T-helper 2 cell (primary cell): ENCODE results near the gene TRIO.
"Not testable (repeated sequence)": the region's sequence is repeated elsewhere in the genome, so short reads cannot be mapped to it uniquely, and the experiment has no call there.

Experiments used
- DNase-seq, 5 experiments: peaks; one replicate each; pipeline versions ENCODE4 v3.0.0 to v3.0.0-alpha.2; 2012 to 2022

Gene TRIO

DNA sequence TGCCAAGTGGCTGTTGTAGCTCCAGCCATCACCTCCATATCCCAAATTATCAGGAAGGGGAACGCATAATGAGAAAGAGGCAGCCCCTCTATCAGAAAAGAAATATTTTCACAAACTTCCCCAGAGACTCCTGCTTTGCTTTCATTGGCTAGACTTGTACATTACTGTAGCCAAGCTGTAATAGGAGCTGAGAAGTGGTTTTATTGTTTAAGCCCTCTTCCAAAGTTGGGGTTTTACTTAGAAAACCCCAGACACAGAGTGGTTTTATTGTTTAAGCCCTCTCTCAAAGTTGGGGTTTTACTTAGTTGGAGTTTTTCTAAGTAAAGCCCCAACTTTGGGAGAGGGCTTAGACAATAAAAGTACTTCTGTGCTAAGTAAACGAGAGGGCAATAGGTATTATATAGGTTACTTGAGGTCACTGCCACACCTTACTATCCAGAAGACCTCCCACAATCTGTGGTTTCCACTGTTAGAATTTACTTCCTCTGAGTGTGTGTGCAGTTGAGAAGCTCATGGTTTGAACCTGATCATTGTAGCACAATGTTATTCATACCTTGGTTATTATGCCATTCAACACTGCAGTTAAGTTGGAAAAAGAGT lies 222.8 kb downstream of the TRIO start:
- DNase-seq: peak in 2 of 5 experiments; percentile 9 to 92

DNA sequence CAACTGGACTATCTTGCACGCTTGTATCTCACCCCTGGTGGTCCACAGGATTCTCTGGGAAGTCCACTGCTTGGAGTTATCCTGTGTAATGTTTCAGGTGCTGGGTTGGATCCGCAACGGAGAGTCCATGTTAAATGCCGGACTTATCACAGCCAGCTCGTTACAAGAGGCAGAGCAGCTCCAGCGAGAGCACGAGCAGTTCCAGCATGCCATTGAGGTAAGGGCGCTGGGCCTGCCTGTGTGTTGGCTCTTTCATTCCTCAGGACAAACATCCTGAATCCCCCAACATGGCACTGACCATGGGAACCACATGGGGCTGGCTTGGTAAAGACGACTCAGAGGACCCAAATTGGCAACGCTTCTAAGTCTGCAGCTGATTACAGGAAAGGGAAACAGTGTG lies 223.6 kb downstream of the TRIO start:
- DNase-seq: no peak

DNA sequence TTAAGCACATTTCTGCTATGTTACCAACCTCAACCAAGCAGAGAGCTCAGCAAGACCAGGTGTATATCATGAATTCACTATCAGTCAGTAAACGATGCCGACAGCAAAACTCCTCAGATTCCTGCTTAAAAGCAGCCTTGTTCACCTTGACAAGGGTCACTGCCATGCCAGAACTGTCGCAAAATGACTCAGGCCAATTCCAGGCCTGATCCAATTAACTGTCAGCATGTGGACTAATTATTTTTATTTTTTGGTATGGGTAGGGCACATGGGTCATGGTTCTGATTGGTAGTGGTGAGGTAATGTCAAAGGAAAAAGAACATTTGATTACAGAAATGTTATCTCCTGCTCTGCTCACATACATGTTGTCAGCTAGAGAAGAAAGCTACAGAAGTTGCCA lies 224.2 kb downstream of the TRIO start:
- DNase-seq: no peak

DNA sequence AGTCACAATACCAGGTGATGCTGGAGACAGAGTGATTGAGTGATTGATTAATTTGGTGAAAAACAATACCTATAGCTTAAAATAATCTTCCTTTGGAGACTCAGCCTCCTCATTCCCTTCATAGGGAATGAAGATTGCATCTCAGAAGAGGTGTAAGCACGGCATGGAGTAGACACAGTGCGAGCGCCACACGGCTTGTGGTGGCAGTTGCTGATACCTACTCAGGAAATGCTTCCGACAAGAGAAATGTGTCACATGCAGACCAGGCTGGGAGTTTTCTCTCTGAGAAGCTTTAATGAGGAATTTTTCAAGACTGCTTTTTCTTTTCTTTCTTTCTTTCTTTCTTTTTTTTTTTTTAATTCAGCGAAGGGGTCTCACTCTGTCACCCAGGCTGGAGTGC lies 226.6 kb downstream of the TRIO start:
- DNase-seq: no peak

DNA sequence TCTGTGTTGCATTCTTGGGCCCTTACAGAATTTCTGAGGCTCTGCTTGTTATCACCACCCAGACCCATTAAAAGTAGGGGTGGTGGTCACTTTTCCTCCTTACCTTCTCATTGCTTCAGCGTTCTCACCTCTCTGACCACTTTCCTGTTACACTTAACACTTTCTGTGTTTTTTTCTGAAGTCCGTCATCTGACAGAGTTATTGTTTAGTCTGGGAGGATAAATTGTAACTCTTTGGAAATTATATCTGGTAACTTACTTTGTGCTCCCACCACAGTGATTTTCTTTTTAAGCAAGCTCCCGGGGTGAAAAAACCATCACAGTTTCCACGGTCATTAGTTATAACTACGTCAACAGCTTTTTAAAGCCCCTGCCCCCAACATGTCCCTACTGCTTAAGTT lies 227.2 kb downstream of the TRIO start:
- no peak for DNase-seq

DNA sequence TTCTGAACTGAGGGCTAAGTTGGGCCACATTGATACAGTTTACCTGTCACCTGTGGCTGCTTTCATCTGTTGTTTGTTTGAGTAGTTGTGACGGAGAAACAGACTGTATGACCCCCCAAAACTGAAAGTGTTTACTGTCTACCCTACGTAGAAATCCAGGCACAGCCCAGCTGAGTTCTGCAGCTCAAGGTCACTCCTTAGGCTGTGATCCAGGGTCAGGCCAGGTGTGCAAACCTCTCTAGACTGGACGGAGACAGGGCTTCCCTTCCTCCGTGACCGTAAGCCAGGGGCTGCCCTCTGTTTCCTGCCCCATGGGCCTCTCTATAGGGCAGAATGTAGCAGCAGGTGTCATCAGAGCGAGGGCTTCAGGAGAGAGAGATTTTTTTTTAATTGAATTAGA lies 230.5 kb downstream of the TRIO start:
- DNase-seq: no peak

DNA sequence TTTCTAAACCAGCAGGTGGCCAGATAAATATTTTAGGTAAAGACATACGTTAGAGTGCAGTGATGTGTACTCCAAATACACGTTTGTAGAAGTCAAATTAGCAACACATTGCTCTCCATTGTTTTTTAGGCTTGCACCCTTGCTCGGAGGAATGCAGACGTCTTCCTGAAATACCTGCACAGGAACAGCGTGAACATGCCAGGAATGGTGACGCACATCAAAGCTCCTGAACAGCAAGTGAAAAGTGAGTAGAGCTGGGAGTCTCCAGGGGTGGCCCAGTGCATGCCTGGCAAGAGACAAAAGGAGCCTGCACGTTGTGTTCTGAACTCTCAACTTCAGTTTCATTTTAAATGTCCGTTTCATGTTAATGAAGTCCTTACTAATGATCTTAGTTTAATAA lies 231.0 kb downstream of the TRIO start:
- DNase-seq: no peak

DNA sequence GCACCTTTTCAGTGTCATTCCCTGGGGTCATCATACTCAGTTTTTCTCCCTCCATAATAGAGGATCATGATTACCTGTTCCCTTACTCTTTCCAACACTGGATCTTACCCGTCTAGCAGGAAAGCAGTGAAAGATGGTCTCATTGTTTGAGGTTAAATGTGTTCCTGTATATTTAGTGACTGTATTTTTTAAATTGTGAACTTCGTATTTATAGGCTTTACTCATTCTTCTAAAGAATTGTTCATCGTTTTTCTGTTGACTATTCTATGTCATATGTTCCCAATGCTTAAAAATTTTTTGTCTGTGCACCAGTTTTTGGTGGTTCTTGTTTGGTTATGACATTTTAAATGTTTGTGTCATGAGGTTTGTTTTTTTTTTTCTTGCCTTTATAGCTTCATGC lies 233.6 kb downstream of the TRIO start:
- no peak for DNase-seq

DNA sequence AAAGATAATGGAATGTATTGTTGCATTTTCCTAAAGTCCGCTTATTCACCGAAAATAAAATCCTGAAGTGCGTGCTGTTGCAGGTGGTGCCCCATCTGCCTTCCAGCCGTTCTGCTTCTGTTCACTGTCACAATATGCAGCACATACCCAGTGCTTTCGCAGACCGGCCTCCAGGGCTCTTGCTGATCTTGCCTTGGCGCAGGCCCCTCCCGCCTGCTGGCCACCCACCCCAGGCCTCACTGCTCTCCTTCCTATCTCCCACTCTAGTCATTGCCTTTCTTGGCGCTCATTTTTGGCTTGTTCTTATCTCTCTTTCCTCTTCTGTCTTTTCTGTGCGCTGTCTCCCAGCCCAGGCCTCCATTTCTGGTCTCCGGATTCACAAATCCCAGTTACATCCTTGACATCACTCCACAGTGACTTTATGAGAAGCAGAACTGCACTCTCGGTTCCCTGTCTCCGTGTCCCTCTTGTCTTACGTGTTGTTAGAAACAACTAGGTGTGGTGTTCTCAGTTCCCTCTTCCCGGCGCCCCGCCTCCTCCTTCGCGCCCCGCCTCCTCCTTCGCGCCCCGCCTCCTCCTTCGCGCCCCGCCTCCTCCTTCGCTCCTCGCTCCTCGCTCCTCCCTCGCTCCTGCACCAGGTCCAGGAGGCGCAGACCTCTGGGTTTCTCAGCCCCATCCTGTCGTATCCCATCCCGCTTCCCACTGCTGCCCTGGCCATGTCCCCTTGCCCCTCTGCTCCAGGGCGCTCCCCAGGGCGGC lies 236.8 kb downstream of the TRIO start:
- no peak for DNase-seq

DNA sequence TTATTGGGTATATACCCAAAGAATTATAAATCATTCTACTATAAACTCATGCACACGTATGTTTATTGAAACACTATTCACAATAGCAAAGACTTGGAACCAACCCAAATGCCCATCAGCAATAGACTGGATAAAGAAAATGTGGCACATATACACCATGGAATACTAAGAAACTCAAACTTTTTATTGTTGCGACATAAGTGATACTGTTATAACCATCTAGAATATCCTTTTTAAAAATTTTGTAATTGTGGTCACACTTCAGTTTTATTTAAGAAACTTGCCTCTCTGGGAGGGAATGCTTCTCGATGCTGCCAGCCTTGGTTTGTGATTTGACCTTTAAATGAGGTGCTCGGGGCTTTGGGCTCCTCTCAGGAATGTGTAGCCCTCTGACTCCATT lies 237.6 kb downstream of the TRIO start:
- no peak for DNase-seq

DNA sequence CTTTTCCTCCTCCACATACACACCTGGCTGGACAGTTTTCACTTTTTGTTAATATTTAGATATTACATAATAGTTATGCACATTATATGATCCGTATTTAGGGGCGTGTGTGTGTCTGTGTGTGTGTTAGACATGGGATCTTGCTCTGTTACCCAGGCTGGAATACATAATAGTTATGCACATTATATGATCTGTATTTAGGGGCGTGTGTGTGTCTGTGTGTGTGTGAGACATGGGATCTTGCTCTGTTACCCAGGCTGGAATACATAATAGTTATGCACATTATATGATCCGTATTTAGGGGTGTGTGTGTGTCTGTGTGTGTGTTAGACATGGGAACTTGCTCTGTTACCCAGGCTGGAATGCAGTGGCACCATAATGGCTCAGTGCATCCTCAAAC lies 239.5 kb downstream of the TRIO start:
- DNase-seq: no peak

DNA sequence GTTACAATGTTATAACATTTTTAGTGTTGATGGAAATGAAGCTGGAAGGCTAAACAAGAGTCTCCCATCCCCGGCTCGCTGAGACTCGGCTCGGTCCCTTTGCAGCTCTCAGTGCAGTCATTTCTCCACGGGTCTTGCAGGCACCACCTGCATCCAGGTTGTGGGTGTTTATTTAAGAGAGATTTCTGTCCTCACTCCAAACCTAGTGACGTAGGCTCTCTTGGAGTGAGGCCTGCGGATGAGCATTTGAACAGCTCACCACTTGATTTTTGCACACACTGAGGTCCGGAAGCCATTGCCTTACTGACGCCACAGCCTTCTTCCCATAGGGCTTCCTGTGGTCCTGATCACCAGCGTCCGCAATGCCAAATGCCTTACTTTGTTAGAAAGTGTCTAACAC lies 240.8 kb downstream of the TRIO start:
- no peak for DNase-seq

DNA sequence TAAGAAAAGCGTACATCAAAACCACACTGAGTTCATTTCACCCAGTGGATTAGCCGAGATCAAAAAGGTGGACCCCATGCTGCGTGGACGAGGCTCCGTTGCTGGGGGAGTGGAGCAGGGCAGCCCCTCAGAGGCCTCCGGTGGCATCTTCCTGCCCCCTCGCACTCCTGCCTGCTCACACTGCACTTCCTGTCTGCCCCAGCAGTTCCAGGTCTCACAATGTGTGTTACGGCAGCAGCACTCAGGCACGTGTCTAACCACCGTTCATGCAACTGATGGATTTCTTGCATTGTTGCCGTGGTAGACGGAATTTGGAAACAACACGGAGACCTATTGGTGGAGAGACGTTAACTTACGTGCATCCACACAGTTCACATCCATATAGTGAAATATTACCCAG lies 241.9 kb downstream of the TRIO start:
- DNase-seq: no peak

DNA sequence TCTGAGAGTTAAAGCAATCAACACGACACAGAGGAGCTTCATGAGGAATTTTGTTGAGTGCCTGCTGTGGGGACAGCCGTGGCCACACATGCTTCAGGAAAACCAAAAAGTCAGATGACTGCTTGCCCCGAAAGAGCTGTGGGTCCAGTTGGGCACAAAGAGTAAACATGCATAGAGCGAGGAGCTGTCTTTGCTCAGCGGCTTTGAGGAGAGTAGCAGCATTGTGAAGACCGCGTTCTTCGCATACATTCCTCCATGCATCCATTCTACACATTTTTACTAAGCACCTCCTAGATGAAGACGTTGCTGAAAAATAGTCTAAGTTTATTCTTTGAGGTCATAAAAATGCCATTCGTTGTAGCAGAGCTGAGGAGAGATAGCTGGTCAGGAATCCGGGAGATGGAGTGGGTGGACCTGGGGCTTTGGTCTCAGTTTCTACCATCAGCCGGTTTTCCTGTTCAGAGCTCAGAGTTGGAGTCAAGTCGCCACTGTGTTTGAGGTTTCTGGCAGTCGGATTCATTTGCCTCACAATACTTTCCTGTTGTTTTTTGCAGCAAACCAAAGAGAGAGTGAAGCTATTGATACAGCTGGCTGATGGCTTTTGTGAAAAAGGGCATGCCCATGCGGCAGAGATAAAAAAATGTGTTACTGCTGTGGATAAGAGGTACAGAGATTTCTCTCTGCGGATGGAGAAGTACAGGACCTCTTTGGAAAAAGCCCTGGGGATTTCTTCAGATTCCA lies 243.9 kb downstream of the TRIO start:
- DNase-seq: no peak

DNA sequence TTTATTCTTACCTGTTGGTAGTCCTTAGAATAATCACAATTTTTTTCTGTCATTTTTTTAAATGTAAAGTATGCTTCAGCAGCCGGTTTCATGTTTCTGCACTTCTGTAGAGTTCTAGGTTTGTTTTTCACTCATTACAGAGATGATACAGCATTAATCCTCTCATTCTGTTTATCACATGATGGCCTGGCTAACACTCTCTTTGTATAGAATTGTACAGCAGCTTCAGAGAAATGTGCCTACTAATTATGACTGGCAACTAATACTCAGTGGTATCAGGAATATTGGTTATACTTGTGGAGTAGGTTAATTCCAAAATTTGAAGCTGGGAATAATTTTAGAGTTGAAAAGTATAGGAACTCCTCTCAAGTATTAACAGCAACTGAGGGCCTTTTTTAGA lies 245.6 kb downstream of the TRIO start:
- no peak for DNase-seq

DNA sequence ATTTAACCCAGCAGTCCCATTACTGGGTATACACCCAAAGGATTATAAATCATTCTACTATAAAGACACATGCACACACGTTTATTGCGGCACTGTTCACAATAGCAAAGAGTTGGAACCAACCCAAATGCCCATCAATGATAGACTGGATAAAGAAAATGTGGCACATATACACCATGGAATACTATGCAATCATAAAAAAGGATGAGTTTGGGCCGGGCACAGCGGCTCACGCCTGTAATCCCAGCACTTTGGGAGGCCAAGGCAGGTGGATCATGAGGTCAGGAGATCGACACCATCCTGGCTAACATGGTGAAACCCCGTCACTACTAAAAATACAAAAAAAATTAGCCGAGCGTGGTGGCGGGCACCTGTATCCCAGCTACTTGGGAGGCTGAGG lies 249.4 kb downstream of the TRIO start:
- DNase-seq: not testable (repeated sequence)

DNA sequence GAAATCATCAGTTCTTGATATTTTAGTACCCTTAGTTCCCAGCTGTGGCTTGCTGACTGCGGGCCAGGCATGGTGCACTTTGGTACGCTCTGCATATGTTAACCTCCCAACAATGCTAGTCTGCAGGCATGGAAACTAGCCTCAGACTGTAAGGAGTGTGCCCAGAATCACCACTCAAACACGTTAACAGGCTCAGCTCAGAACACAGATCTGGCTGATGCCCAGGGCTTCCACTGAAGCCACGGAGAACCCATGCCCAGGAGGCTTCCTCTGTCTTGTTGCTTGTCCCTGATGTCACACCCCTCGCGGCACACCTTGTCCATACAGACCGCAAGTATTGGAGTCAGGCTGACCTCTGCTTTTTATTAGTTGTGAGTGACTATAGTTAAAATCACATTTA lies 251.2 kb downstream of the TRIO start:
- no peak for DNase-seq

DNA sequence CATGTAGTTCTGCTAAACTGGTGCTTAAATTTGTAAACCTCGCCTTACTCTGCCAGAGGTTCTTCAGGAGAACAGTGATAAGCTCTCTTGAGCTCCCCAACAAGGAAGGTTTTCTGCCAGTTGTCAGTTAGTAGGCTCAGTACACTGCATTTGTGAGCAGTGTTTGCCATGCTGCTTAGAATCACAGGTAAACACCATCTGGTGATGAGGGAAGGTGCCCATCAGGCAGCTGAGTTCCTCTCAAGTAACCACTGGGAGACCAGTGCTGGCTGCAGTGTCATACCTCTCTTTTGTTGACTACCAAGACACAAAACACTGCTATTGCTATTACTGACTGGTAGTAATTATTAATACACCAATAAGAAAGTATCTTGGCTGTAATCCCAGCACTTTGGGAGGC lies 252.3 kb downstream of the TRIO start:
- DNase-seq: no peak

DNA sequence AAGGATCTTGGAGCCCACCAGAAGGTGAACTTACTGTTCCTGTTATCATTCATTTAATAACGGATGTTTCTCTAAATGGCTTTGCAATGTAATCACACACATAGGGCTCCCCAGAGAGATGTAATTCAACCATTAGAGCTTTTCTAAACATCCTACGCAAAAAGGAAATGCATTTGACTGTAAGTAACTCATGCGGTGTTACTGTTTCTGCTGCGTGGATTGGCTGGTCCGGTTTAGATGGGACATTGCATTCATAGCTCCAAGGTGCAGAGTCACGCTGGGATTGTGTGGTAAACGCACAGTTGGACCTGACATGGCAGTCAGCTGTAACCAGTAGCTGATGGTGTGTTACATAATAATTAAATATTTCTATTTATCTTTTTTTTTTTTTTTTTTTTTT lies 252.9 kb downstream of the TRIO start:
- no peak for DNase-seq

DNA sequence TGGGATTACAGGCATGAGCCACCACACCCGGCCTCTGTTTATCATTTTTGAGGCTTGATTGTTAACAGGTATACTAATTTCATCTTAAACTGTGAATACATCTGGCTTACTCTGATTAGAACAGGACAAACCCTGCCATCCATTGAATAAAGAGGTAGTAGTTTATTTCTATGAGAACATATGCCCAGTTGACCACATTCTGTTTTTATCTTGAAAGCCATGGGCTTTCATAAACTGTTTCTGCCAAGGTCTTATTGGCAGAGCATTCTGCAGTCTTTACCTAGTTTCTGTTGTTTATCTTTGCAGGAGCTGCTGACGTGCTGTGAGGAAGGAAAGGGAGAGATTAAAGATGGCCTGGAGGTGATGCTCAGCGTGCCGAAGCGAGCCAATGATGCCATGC lies 253.6 kb downstream of the TRIO start:
- no peak for DNase-seq

DNA sequence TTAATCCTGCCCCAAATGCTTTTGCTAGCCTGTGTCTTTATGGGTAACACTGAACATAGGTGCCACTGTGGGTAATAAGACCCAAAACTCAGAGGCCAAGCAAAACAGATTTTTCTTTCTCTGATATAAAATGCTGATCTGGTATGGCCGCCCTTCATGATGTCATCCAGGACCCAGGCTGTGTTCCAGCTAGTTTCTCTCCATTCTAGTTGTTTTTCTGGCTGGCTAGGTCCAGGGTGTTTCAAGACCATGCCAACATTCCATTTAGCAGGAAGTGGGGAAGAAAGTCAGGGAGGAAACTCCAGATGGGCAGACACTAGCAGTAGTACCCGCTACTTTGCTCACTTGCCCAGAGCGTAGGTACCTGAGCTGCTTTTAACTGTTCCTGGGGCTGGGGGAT lies 254.6 kb downstream of the TRIO start:
- no peak for DNase-seq

DNA sequence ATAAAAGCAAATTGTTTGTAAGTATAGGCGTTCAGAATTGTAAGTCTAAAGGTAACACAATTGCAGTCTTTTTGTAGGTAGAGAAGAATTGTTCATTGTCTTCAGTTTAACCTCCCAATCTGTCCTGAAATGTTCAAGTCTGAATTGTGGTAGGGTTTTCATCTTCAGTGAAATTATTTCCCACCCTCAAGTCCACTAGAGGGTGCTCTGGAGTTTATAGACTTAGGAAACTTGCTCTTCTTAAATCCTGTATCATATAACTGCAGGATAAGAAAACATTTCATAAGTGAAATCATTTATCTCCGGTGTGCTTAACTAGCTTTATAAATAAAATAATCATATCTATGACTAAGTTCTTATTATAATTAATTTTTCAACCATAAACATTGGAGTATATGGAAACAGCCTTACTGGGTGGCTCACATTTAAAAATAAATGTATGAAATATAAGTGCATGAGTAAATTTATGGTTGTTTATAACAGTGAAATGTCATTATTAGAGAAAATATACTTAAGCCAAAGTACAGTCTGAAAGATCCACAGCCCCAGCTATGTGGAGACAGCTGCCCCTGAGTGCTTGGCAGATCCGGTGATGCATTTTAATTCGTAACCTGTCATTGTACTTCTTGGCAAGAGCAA lies 256.0 kb downstream of the TRIO start:
- DNase-seq: peak in 1 of 5 experiments; percentile 68

DNA sequence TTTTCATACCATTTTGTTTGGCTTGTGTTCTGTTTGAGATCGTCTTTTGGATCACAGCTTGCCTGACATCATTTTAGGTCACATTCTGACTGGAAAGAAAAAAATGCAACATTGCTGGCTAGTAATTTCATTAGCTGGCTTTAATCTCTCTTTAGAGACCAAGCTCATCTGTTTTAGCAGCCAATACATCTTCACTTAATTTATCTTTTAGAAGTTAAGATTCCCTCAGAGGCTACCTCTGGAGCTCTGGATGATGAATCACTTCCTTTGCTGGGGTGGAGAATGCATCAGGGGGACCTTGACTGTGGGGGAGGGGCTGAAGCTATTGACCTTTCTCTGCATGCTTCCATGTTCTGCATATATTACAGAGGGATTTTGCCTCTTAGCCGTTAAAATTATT lies 256.9 kb downstream of the TRIO start:
- DNase-seq: no peak

DNA sequence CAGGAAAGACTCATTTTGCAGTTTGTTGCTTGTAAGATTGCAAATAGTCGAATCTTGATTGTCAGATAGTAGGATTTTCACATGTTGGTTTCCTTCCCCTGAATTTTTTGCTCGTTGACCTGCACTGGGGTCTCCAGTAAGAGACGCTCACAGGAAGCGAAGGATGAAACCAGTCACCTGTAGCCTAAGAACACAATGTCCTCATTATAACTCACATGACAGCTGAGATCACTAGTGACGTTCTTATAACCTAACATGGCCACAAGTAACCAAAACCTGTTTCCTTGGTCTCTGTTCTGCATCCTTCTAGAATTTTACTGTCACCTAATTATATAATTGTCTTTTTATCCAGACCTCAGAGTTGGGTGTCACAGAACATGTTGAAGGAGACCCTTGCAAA lies 257.5 kb downstream of the TRIO start:
- DNase-seq: no peak
